Stromal cell of bone marrow (primary cell): ENCODE data around the gene LDLR.
A peak's percentile ranks its signal among the peaks of the same experiment; 100 is the strongest.

ENCODE experiments used
- DNase-seq: peaks from one replicate; pipeline ENCODE4 v3.0.0-alpha.2; 2012; ENCODE audit warnings: low read depth

Gene LDLR

DNA sequence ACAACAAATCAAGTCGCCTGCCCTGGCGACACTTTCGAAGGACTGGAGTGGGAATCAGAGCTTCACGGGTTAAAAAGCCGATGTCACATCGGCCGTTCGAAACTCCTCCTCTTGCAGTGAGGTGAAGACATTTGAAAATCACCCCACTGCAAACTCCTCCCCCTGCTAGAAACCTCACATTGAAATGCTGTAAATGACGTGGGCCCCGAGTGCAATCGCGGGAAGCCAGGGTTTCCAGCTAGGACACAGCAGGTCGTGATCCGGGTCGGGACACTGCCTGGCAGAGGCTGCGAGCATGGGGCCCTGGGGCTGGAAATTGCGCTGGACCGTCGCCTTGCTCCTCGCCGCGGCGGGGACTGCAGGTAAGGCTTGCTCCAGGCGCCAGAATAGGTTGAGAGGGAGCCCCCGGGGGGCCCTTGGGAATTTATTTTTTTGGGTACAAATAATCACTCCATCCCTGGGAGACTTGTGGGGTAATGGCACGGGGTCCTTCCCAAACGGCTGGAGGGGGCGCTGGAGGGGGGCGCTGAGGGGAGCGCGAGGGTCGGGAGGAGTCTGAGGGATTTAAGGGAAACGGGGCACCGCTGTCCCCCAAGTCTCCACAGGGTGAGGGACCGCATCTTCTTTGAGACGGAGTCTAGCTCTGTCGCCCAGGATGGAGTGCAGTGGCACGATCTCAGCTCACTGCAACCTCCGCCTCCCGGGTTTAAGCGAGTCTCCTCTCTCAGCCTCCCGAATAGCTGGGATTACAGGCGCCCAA is at the start of gene LDLR:
TSS of gene LDLR (plus strand) at position 210 of the 760 bp plus-strand sequence. CDS start at position 296, 86 bp downstream.
- DNase-seq = peak; percentile 93

GRCh38 chr19:11041194-11041593 is 48.1 kb upstream of the LDLR start:
- no peak for DNase-seq

DNA sequence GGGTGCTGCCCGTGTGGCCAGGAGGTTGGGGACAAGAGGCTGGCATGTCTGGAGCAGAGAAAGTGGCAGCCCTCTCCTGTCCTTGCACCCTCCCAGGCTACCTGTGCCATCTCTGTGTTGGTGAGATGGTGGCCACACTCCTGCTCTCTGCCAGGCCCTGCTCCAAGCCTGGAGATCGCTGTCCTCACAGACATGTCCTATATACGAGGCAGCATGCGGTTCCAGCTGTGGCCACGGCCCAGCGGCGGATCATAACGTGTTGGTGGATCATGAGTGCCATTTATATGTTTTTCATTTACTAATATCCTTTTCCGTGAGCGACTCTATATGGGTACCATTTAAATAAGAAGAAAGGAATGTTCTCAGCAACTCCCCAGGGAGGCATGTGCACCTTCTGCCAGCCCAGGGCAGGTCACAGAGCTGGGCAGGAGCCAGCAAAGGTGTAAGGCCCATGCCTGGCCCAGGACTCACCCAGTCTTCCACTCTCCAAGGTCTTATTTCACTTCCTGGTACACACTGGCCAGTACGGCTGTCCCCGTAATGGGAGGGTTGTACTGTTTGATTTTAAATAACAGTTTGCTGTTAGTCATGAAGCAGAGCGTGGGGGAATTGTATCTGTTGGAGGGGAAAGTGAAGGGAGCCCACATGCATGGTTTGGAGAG is 47.2 kb upstream of the LDLR start:
- DNase-seq = no peak

DNA sequence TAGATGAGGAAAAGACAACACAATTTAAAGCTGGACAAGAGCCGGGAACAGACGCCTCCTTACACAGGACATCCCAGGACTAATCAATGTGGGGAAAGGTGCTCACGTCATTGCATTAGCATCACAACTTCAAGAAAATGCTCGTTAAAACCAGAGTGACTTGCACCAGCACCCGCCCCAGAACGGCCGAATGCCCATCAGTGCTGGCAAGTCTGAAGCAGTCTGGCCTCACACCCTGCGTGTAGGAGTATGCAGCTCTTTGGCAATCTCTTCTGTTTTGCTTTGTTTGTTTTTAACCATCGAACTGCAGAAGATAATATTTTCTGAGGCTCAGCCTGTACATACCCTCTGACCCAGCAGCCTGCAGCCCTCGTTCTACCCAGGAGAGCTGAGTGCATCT is 44.8 kb upstream of the LDLR start:
- DNase-seq = no peak

- DNase-seq = no peak
Observed at GRCh38 chr19:11045536-11045935, 43.7 kb upstream of the LDLR start.

DNA sequence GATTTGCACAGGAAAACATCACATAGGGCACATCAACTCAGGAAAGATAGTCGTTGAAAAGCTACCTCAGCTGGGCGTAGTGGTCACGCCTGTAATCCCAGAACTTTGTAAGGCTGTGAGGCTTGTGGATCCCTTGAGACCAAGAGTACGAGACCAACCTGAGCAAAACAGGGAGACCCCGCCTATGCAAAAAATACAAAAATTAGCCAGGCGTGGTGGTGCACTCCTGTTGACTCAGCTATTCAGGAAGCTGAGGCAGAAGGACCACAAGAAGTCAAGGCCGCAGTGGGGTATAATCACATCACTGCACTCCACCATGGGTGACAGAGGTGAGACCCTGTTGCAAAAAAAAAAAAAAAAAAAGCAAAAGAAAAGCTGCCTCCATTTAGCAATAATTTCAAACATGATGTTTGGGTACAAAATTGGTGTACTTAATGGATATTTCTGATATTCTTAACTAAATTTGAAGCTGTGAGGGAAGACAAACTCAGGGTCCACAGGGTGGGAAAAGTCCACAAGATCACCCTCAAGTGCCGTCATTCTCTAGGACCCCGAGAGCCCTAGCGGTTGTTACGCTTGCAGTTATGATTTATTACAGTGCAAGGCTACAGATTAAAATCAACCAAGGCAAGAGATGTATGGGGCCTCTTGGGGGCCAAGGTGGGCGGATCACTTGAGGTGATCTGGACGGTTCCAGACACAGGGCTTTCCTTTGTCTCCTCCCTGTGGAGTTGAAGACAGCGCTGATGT is 42.5 kb upstream of the LDLR start:
- DNase-seq = no peak

DNA sequence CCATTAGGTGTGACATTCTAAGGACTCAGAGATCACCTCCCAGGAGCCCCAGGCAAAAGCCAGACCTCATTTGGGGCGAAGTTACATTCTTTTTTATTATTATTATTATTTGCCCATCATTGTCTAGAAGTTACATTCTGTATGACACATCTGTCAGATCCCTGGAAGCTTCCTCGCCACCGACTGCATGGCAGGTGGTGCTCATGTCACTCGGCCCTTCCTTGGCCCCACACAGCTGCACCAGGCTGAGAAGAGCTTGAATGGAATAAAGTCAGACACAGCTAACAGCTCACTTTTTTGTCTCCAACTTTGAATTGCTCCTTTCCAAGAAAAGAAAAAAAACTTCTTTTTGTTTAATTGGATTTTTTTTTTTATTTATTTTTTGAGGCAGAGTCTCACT is 41.4 kb upstream of the LDLR start:
- DNase-seq = no peak

- no peak for DNase-seq
Observed at GRCh38 chr19:11050323-11051114, 38.7 kb upstream of the LDLR start.

GRCh38 chr19:11053817-11054195 is 35.5 kb upstream of the LDLR start:
- DNase-seq = no peak

DNA sequence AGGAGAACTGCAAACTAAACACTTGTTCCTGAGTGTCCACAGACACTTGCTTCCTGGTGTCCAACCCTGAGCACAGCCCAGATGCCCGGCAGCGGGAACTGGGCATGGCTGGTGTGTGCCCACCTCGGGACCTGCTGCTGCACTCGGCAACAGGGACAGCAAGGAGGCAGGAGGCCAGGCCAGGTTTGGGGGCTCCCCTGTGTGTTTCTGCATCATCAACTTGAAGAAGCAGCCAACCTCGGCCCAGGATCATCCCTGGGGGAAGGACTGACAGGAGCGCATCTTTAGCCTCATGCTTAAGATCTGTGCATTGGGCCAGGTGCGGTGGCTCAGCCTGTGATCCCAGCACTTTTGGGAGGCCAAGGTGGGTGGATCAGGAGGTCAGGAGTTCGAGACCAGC is 35.1 kb upstream of the LDLR start:
- DNase-seq = no peak

DNA sequence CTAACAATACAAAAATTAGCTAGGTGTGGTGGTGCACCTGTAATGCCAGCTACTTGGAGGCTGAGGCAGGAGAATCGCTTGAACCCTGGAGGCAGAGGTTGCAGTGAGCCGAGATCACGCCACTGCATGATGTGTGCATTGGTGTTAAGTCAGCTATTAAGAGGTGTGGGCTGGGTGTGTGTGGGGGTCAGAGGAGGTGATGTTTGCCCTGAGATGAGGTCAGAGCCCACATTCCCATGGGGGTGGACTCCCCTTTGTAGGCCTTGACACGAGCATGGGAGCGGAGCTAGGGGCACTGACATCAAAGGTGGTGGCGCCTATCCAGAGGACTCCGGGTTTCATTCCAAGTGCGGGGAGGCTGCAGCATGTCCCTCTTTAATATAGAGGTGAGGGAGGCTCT is 34.6 kb upstream of the LDLR start:
- no peak for DNase-seq

DNA sequence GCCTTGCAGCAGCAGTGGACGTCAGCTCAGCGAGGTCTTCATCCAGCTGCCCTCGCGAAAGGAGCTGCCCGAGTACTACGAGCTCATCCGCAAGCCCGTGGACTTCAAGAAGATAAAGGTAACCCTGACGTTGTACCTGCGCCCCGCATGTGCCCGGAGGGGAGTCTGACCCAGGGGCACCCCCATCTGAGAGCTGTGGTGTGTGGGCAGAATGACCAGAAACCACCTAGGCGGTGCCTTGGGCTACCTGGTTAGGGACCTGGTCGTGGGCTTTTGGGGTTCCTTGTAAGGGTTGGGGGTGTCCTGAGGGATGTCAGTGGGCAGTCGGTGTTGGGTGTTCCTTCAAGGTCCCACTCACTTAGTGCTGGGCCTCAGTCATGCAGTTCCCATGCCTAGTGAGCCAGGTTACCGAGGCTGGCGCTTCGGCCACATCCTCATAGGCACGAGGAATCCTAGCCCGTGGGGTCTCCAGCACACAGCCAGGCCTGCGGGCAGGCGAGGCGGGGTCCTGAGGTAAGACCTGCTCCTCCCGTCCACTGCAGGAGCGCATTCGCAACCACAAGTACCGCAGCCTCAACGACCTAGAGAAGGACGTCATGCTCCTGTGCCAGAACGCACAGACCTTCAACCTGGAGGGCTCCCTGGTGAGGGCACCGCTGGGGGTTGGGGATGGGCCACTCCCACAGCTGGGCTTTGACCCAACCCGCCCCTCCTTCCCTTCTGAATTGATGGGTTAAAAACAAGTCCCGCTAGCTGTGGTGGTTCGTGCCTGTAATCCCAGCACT is 30.8 kb upstream of the LDLR start:
- DNase-seq = no peak

GRCh38 chr19:11059511-11060358 is 29.5 kb upstream of the LDLR start:
- DNase-seq = no peak

- no peak for DNase-seq
Observed at GRCh38 chr19:11061952-11062351, 27.3 kb upstream of the LDLR start.

DNA sequence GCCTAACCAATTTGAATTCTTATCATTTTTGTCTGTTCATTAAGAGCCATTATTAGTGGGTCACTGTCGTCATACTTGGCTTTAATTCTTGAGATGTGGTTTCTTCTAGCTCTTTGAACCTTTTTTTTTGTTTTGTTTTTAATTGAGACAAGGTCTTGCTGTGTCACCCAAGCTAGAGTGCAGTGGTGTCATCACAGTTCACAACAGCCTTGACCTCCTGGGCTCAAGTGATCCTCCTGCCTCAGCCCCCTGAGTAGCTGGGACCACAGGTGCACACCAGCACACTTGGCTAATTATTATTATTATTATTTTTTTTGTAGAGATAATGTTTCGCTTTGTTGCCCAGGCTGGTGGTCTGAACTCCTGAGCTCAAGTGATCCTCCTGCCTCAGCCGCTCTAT is 25.8 kb upstream of the LDLR start:
- DNase-seq = no peak

DNA sequence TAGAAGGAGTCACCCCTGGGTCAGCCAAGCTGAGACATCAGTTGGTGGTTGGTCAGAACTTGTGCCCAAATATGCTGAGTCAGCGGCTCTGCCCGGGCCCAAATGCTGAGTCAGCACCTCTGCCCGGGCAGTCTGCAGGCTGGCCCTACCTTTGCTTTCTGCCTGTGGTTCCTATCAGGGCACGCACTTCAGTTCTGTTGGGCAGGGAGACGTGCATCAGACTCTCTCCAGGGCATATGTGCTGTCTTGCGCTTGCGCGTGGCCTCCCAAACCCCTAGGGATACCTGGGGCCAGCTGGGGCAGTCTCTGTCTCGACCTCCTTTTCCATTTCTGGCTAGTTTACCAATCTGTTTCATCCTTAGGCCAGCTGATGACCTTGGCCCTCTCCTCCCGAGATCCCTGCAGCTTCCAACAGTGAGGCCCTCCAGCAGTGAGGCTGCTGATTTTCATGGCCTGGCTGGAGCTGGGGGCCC is 24.4 kb upstream of the LDLR start:
- DNase-seq = peak; percentile 23

GRCh38 chr19:11066326-11066725 is 22.9 kb upstream of the LDLR start:
- no peak for DNase-seq

DNA sequence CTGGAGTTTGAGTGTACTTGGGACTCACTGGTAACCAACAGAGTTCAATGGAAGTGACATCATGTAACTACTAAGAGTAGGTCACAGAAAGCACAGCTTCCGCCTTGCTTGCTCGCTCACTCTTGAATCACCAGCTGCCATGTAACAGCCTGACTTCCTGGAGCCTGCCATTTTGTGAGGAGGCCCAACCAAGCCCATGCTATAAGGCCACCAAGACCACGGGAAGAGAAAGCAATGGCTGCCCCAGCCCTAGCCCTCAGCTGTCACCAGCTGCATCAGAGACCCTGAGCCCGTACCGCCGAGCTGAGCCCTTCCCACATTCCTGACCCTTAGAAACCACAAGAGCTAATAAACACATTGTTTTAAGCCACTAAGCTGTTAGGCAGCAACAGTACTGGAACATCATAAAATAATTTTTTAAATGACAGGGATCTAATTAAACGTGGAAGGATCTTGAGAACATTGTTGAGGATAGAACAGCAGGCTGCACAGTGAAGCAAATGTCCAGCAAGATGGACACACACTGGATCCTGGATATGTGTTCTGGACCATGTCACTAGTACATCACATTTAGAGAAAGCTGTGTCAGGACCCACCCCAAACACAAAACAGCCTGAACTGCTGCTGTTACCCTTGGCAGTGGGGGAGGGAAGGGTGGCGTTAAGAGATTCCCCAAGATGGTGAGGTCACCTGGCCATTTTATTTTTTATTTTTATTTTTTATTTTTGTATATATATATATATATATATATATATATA is 21.7 kb upstream of the LDLR start:
- DNase-seq = no peak

- no peak for DNase-seq
Observed at GRCh38 chr19:11069561-11069960, 19.7 kb upstream of the LDLR start.

DNA sequence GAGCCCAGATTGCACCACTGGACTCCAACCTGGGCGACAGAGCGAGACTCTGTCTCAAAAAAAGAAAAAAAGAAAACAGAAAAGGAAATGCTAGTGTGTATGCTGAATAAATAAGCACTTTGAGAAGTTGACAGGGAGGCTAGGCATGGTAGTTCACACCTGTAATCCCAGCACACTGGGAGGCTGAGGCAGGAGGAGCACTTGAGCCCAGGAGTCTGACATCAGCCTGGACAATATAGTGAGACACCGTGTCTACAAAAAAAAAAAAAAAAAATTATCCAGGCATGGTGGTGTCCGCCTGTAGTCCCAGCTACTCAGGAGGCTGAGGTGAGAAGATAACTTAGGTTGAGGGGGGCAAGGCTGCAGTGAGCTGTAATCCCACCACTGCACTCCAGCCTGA is 19.1 kb upstream of the LDLR start:
- DNase-seq = no peak
